ENCODE data around the gene S100A1. TPM values are rescaled to one million over a fixed set of nuclear protein-coding genes. Genes with fewer than 3 reads are reported as not detected.
"Not testable (repeated sequence)": the region's sequence is repeated elsewhere in the genome, so short reads cannot be mapped to it uniquely, and the experiment has no call there.

Gene S100A1
- polyA plus RNA-seq (2013, experiment 1 of 2; ENCODE audit: insufficient read length), result 0.94 TPM
- polyA plus RNA-seq (2013, experiment 2 of 2; ENCODE audit: insufficient read length), result 0.98 TPM

DNA sequence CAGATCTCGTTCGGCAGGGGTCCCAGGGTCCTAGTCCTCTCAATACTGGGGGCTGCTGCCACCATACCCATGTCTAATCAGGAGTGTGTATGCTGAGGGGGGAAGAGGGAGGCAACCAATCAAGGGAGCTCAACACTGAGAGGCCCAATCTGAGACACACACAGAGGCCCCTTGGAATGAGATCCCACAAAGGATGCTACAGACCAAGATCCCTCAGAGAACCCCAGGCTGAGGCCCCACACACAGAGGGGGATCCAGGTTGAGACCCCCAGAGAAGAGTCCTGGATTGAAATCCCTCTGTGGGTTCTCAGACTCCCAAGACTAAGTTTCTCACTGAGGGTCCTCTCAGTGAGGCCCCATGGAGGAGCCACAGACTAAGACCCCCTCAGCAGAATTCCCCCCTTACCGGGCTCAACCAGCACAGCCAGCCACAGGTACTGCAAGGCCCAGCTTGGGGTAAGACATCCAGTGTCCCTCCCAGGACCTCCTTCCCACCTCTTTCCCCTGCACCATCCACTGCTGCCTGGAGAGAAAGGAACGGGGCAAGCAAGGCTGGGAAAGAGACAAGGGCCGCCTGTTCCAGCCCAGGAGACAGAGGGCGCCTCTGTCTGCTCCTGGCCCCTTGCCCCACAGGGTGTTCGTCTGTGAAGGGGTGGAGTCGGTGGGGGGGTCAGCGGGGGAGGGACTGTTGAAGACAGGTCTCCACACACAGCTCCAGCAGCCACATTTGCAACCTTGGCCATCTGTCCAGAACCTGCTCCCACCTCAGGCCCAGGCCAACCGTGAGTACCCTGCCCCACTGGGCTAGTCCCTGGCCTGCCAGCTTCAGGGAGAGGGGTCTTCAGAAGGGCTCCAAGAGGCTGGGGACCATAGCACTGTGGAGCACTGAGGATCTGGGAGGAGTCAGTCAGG, at the start of gene S100A1:
TSS of gene S100A1 (plus strand) at position 720 of the 912 bp plus-strand sequence. CDS start 2,088 bp downstream, outside the sequence.
- no peak for DNase-seq

DNA sequence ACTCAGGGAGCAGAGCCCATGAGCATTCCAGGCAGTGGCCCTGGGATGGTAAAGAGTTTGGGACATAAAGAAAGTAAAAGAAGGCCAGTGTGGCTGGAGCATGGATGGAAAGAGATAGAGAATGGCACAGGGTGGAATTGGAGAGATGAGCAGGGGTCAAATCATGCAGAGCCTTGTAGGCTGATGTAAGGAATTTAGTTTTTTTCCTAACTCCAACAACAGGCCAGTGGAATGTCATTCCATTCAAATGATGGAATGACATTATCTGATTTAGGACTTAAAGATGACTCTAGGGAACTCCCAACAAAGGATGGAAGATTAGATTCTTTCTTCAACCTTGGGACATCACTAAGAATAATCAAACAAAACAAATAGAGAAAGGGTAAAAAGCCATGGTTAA, 49.7 kb upstream of the S100A1 start:
- DNase-seq, result peak; percentile 75

DNA sequence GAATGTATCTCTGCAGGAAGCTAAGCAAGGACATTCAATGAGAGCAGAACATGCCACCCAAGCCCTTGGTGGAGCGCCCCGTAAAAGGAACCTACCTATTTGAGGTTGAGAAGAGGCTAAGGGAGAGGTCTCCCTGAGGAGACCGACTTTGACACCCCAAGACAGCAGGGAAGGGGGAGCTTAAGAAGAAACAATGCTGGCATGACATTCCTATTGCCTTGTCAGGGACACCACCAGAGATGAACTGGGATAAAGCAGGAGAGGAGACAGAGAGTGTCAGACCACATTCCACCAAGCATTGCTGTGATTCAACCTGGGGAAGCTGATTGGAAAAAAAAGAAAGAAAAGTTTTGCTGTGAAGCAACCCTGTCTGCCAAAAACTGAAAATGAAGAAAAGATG, 49.3 kb upstream of the S100A1 start:
- peak; percentile 39 for DNase-seq

DNA sequence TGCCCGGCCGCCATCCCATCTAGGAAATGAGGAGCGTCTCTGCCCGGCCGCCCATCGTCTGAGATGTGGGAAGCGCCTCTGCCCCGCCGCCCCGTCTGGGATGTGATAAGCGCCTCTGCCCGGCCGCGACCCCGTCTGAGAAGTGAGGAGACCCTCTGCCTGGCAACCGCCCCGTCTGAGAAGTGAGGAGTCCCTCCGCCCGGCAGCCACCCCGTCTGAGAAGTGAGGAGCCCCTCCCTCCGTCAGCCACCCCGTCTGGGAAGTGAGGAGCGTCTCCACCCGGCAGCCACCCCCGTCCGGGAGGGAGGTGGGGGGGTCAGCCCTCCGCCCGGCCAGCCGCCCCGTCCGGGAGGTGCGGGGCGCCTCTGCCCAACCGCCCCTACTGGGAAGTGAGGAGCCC, 45.4 kb upstream of the S100A1 start:
- DNase-seq, result not testable (repeated sequence)

DNA sequence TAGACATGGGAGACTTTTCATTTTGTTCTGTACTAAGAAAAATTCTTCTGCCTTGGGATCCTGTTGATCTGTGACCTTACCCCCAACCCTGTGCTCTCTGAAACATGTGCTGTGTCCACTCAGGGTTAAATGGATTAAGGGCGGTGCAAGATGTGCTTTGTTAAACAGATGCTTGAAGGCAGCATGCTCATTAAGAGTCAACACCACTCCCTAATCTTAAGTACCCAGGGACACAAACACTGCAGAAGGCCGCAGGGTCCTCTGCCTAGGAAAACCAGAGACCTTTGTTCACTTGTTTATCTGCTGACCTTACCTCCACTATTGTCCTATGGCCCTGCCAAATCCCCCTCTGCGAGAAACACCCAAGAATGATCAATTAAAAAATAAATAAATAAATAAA, 44.7 kb upstream of the S100A1 start:
- not testable (repeated sequence) for DNase-seq

DNA sequence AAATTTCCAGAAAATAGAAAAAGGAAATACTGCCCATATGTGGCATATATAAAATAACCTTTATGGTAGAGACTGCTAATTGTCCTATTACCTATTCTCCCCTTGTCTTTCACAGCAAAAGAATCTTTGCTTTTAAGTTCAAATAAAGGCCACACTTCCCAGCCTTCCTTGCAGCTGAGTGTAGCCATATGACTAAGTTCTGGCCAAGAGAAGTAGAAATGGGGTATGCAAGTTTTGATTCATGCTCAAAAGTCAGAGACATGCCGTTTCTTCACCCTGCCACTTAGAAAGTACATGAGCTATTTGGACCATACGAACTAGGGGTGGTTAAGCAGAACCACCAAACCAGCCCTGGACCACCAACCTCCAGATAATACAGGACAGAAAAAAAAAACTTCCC, 44.3 kb upstream of the S100A1 start:
- peak; percentile 22 for DNase-seq

DNA sequence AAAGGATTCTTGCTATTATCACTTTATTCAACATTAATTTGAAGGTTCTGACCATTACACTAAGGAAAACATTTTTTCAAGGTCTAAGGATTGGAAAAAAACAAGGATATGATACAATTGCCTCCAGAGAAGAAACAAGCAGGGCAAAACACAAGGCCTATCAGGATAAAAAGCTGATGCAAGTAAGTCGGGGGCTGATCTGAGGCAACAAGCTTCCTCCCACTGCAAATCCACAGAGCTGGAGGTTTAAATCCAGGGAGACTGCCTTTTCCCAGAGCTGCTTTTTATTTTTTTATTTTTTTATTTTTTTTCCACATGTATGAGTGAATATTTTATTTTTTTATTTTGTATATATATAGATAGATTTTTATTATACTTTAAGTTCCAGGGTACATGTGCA, 43.2 kb upstream of the S100A1 start:
- no peak for DNase-seq

DNA sequence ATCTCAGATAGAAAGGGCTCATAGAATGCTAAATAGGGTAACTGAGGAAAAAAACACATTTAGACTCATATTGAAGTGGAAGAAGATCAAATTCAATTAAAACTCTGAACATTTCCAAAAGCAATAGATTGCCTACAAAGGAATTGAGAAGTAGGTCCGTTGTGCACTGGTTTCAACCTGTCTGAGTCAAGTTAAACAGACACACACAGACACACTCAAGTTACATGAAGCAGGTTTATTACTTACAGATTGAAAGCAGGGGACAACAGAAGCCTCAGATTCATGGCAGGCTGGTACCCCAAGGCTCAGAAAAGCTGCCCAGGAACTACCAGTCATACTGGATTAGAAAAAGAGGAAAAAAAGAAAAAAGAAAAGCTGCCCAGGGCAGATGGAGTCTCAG, 41.9 kb upstream of the S100A1 start:
- DNase-seq, result no peak

DNA sequence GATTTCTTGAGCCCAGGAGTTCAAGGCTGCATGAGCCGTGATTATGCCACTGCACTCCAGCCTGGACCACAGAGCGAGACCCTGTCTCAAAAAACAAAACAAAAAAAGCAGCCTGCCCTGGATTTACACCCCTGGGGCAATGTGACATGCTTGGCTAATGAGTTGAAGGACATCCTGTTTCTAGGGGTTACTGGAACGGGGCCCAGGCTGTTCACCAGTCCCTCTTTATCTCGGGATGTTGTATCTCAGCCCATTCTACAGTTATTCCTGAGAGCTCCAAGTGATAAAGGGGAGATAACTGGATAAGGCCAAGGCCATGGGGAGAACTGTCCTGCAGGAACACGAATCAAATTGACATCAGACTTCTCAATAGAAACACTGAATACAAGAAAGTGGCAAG, 40.9 kb upstream of the S100A1 start:
- no peak for DNase-seq

DNA sequence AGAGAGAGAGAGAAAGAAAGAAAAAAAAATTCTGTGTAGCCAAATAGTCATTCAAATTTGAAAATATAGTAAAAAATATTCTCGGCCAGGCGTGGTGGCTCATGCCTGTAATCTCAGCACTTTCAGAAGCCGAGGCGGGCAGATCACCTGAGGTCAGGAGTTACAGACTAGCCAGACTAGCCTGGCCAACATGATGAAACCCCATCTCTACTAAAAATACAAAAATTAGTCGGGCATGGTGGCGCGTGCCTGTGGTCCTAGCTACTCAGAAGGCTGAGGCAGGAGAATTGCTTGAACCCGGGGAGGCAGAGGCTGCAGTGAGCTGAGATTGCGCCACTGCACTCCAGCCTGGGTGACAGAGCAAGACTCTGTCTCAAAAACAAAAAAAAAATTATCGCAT, 40.2 kb upstream of the S100A1 start:
- DNase-seq, result not testable (repeated sequence)

DNA sequence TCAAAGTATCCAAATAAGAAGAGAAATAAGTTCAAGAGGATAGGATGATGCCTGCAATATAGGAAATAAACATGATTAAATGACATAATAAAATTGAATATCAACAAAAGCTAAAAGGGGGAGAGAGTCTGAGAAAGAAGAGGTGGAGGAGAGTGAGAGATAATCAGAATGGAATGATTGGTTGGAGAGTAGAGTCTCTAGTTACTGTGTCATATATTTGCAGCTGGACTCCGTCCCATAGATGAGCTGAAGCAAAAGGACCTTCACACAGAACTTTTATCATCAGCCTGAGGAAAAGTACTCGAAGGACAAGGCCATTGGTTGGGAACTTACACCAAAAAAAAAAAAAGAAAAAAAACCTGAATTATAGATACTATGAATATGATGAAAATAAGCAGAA, 39.8 kb upstream of the S100A1 start:
- DNase-seq, result no peak

DNA sequence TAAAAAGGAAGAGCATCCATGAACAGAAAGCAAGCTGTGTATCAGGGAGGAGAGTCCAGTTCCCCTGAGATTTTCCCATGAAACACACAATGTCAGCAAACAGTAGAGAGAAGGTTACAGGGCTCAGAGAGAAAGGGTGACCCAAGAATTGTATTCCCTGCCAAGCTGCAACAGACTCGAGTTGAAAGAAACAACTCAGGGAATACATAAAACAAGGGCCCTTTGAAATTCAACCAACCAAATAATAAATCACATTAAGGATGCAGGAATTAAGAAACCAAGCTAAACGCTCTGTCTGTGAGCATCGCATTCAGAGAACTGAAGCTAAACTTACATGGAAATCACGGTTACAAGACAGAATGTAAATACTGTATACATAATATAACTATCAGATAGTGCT, 35.5 kb upstream of the S100A1 start:
- no peak for DNase-seq

DNA sequence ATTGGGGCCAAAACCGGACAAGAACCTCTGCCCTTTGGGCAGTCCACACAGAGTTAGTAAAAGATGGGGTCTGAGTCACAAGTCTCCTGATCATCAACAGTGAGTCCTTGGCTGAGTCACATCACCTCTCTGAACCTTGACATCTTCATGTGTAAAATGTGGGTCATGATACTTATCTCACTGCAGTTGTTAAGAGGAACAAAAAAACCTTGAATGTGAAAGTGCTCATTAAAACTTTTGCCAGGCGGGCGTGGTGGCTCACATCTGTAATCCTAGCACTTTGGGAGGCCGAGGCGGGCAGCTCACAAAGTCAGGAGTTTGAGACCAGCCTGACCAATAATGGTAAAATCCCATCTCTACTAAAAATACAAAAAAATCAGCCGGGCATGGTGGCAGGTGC, 31.0 kb upstream of the S100A1 start:
- no peak for DNase-seq

DNA sequence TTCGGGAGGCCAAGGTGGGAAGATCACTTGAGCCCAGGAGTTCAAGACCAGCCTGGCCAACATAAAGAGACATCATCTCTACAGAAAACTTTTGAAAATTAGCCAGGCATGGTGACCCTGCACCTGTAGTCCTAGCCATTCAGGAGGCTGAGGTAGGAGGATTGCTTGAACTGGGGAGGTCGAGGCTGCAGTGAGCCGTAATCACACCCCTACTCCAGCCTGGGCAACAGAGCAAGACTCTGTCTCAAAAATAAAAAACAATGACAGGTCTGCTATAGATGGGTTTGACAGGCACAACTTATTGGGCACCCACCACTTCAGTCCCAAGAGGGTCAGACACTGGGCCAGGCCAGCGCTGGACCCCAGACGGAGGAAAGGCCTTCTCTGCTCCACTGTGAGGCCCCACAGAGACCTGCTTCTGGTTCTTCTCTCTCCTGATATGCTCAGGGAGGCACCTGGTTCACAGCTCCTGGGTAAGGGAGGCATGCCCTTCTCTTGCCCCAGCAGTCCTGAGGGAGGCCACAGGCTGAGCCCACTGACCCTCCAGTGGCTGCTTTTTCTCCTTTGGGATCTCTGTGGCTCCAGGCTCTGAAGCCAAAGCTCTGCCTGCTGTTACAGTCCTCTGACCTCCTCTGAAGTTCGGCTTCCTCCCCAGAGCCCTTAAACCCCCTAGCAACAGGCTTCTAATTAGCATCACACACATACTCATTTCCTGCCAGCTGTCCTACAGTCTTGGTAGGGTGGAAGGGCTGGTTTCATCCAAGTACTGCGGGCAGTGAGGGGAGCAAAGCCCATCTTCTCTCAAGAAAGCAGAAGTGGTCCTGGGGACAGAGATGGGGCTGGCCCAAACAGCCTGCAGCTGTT, 29.7 kb upstream of the S100A1 start:
- DNase-seq, result peak; percentile 75

DNA sequence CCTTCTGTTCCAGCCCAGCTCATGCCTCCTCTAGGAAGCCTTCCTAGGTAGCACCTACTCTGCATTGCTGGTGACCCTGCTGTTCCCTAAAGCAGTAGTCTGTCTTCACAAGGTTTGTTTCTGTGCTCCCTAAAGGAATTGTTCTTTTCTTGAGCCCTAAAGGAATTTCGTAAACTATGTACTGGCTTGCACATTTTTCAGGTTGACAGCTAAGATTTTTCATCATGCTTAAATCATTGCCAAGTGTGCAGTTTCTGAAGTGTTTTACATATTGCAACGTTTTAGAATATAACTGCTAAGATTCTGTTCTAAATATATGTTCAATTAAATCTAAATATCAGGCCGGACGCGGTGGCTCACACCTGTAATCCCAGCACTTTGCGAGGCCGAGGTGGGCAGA, 28.4 kb upstream of the S100A1 start:
- no peak for DNase-seq

DNA sequence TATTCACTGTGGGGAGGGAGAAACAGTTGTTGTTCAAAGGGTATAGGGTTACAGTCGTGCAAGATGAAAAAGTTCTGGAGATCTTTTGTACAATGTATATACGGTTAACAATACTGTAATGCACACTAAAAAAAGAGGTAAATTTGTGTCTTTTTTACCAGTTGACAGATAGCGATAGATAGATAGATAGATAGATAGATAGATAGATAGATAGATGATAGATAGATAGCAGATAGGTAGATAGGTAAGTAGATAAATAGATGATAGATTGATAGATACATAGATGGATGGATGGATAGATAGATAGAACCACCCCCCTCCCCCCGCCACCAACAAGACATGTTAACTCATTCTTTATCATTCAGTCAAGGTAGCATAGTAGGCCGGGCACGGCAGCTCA, 25.5 kb upstream of the S100A1 start:
- DNase-seq, result no peak

DNA sequence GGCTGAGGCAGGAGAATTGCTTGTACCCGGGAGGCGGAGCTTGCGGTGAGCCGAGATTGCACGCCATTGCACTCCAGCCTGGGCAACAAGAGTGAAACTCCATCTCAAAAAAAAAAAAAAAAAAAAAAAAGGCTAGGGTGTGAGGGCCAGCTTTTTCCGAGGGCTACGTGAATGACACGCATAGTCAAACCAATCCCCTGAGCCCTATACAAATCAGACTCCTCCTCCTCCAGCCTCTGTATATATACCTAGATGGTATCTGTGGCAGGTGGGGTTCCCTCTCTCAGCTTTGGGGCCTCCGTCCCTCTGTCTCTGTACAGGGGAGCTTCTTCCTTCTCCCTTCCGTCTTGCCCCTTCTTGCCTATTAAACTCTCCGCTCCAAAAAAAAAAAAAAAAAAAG, 22.0 kb upstream of the S100A1 start:
- DNase-seq, result no peak

DNA sequence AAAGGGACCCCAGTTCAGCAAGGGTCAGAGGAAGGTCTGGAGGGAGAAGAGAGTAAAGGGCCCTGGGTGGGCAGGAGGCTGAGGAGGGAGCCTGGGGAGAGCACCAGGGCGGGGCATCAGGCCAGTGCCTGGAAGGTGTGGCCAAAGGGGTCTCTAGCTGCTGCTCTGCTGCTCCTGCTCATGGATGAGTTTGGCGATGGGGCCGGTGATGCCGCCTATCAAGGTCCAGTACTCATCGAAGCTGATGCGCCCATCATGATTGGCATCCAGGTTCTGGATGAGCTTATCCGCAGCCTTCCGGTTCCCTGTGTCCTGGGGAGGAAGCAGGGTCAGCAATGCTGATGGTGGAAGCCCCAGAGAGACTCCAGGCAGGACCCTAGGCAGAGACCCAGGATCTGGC, 20.9 kb upstream of the S100A1 start:
- no peak for DNase-seq

DNA sequence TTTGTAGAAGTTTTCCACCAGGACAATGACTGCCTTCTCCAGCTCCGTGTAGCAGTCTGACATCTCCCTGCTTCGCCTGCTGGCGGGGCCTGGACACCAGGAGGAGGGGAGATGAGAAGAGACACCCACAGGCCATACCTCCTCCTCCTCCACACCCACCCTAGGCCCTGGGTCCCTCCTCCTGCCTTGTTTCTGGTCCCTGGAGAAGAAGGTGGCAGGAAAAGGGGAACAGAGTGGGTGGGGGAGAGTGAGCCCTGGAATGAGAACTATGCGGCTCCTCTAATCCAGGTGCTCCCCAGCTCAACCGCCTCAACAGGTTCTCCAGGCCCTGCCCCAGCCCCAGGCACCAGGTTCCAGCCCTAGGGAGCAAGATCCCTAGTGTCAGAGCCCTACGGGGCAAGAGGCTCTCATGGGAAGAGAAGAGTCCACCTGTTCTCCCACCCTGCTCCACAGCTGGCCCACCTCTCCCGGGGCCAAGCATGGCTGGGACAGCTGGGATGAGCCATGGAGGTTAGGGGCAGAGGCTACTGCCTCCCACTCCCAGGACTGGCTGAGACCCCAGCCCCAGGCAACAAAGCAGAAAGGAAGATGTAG, 20.0 kb upstream of the S100A1 start:
- no peak for DNase-seq

DNA sequence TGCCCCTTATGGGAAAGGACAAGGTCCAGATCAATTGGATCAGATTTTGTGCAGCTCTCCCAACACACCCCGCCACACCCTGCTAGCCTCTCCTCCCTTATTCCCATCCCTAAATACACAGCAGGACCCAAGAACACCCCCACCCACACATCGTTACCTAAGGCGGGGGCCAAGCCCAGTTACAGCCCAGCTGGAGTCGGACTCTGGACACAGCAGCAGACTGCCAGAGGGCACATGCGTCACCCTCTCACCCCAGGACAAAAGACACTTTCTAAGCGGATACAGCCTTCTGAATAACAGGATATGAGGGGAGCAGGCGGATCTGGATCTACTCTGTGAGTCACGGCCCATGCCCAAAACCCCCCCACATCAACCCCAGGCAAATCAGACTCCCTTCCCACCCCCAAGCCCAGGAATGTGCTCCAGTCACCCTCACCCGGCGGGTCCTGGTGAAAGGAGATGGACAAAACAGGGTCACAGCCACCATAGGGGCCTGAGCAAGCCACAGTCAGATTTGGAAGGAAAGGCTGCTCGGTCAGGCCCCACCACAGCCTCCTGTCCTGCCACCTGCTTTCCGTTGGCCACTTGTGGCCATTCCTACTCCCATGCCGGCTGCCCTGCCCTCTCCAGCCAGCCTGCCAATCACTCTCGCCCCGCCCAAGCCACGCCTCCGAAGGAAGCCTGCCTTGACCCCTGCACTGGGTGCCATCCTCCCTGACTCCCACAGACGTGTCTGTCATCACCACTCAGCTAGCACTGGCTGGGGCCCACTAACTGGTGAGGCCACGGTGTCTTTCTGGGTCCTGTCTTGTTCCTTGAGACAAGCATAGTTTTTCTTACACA, 19.3 kb upstream of the S100A1 start:
- peak; percentile 84 for DNase-seq

DNA sequence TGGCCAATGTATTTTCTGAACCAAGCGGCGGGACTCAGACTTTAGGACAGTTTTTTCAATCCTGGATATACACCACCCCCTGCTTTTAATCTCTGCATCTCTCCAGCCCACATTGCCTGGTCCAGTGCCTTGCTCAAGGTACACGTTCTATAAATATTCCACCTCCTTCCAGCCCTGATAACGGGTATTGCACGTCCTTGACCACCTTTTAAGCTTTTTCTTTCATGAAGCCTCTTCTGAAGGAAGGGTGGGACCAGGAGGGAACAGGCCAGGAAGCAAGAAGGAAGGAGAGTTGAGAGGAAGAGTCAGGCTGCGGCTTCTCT, 18.7 kb upstream of the S100A1 start:
- no peak for DNase-seq

DNA sequence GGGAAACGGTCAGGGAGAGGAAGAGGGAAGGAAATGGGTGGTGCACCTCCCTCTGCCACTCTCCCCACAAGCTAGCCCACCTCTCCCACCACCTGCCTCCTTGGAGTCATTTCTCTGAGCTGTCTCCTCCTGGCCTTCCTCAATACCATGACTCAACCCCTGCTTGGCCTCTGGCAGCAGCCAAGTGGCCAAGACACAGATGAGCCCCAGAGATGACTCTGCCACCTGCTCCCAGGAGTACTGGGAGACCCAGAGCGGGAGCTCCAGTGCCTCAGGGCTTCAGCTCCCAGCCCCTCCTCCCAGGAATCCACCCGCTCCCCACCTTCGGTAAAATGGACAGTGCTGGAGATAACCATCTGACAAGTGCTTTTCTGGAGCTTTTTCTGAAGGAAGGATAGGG, 17.9 kb upstream of the S100A1 start:
- DNase-seq, result no peak
